ENCODE measurements around the gene TRPM4.

- no peak for TF ChIP-seq CTCF (IDR thresholded peaks at IDR 0.05; ENCODE audit: low read depth, low read length)
- no peak for TF ChIP-seq EZH2phosphoT487 (IDR thresholded peaks at IDR 0.05; ENCODE audit: low read depth)
Measured at GRCh38 chr19:49244256-49244655, 86.7 kb downstream of the TRPM4 start.

Measured in OCI-LY3 (cell line).